NCI-H1436 (cell line): ENCODE measurements around the gene GPHA2.

Experiments
- DNase-seq: peaks from one replicate; lab custom pipeline; 2025; lab: John Stamatoyannopoulos, UW

GPHA2 gene

GRCh38 chr11:64890522-64890939 lies 45.2 kb downstream of the GPHA2 start:
- no peak for DNase-seq

- DNase-seq = no peak
Observed at GRCh38 chr11:64888729-64889511, 46.8 kb downstream of the GPHA2 start.

GRCh38 chr11:64888406-64888728 lies 47.3 kb downstream of the GPHA2 start:
- DNase-seq = no peak

- DNase-seq = peak; percentile 47
Observed at GRCh38 chr11:64887757-64888405, 47.8 kb downstream of the GPHA2 start.

- no peak for DNase-seq
Observed at GRCh38 chr11:64887234-64887756, 48.4 kb downstream of the GPHA2 start.

GRCh38 chr11:64885367-64886286 lies 50.1 kb downstream of the GPHA2 start:
- DNase-seq = no peak
